KOPT-K1 (cell line): ENCODE results near the gene CCND2.

Experiments
- H3K27ac ChIP-seq: fragments of 200-600 bp; sonication (generic); 2 replicates; pipeline ENCODE4 v1.5.1; 2016; ENCODE audit warnings: antibody characterized with exemption, mild to moderate bottlenecking, low read depth, low read length; ENCODE audit not compliant: poor library complexity, severe bottlenecking
- H3K36me3 ChIP-seq: fragments of 200-600 bp; sonication (generic); 2 replicates; pipeline ENCODE4 v1.5.1; 2017; ENCODE audit warnings: antibody characterized with exemption, mild to moderate bottlenecking, low read length, moderate library complexity; ENCODE audit not compliant: insufficient read depth
- H3K9me3 ChIP-seq: fragments of 200-600 bp; sonication (generic); 2 replicates; pipeline ENCODE4 v1.5.1; 2017; ENCODE audit warnings: antibody characterized with exemption, low read length, mild to moderate bottlenecking; ENCODE audit not compliant: insufficient read depth, poor library complexity, severe bottlenecking

CCND2 gene

GRCh38 chr12:4269279-4269991, 4.1 kb upstream of the CCND2 start:
- Histone ChIP-seq H3K9me3 (no peaks in the 10 kb centered on the region), H3K27ac (no peak overlapping the region), H3K36me3 (no peaks in the 10 kb centered on the region)

GRCh38 chr12:4270016-4270830, 3.3 kb upstream of the CCND2 start:
- Histone ChIP-seq H3K9me3 (no peaks in the 10 kb centered on the region), H3K27ac (no peak overlapping the region), H3K36me3 (no peaks in the 10 kb centered on the region)

GRCh38 chr12:4270831-4271716, 2.5 kb upstream of the CCND2 start:
- H3K9me3 ChIP-seq = no peaks in the 10 kb centered on the region
- H3K36me3 ChIP-seq = no peaks in the 10 kb centered on the region
- no peak overlapping the region for H3K27ac ChIP-seq

- Histone ChIP-seq H3K9me3 (no peaks in the 10 kb centered on the region), H3K27ac (no peak overlapping the region), H3K36me3 (no peaks in the 10 kb centered on the region)
Measured at GRCh38 chr12:4271717-4272423, 1.7 kb upstream of the CCND2 start.

GRCh38 chr12:4272424-4273272, 914 bp upstream of the CCND2 start:
- H3K27ac ChIP-seq = no peak overlapping the region
- H3K9me3 ChIP-seq = no peaks in the 10 kb centered on the region
- H3K36me3 ChIP-seq = no peaks in the 10 kb centered on the region

GRCh38 chr12:4273273-4273651, 300 bp upstream of the CCND2 start:
- Histone ChIP-seq H3K9me3 (no peaks in the 10 kb centered on the region), H3K36me3 (no peaks in the 10 kb centered on the region), H3K27ac (no peak overlapping the region)

GRCh38 chr12:4274396-4275015, 944 bp downstream of the CCND2 start:
- H3K36me3 ChIP-seq = no peaks in the 10 kb centered on the region
- no peaks in the 10 kb centered on the region for H3K9me3 ChIP-seq
- no peak overlapping the region for H3K27ac ChIP-seq

GRCh38 chr12:4275016-4275869, 1.7 kb downstream of the CCND2 start:
- Histone ChIP-seq H3K9me3 (no peaks in the 10 kb centered on the region), H3K36me3 (no peaks in the 10 kb centered on the region), H3K27ac (no peak overlapping the region)

- Histone ChIP-seq H3K36me3 (no peaks in the 10 kb centered on the region), H3K9me3 (no peaks in the 10 kb centered on the region), H3K27ac (no peak overlapping the region)
Measured at GRCh38 chr12:4275870-4276301, 2.3 kb downstream of the CCND2 start.

GRCh38 chr12:4276524-4277204, 3.1 kb downstream of the CCND2 start:
- no peaks in the 10 kb centered on the region for H3K36me3 ChIP-seq
- H3K27ac ChIP-seq = no peak overlapping the region
- H3K9me3 ChIP-seq = no peaks in the 10 kb centered on the region

GRCh38 chr12:4277205-4277543, 3.6 kb downstream of the CCND2 start:
- Histone ChIP-seq H3K36me3 (no peaks in the 10 kb centered on the region), H3K27ac (no peak overlapping the region), H3K9me3 (no peaks in the 10 kb centered on the region)

- no peak overlapping the region for H3K27ac ChIP-seq
- H3K36me3 ChIP-seq = no peaks in the 10 kb centered on the region
- H3K9me3 ChIP-seq = no peaks in the 10 kb centered on the region
Measured at GRCh38 chr12:4277857-4278256, 4.3 kb downstream of the CCND2 start.
